Fibroblast of the aortic adventitia (primary cell): ENCODE results near the gene DIP2C. TPM values are rescaled to one million over a fixed set of nuclear protein-coding genes. Genes with fewer than 3 reads are reported as not detected.

ENCODE experiments used
- DNase-seq: peaks from one replicate; pipeline ENCODE4 v3.0.0-alpha.2; 2010; ENCODE audit warnings: low read depth
- H3K4me3 ChIP-seq: 2 replicates; pipeline ENCODE4 v1.5.1; 2011; ENCODE audit warnings: low read depth, mild to moderate bottlenecking, control low read depth, low read length, moderate library complexity
- CTCF ChIP-seq: IDR thresholded peaks from 2 replicates; pipeline ENCODE4 v1.5.1; 2011; ENCODE audit warnings: mild to moderate bottlenecking, low read length, control low read depth, inconsistent platforms; ENCODE audit not compliant: insufficient read depth
- total RNA-seq: library from RNA; depleted of rRNA; stranded (reverse); fragments of >200 nt; gene quantifications from 2 replicates; pipeline ENCODE4 v1.2.3, GENCODE V29; 2012; ENCODE audit warnings: low replicate concordance

DIP2C gene
- total RNA-seq, 1 donor, result 15.7 TPM

DNA sequence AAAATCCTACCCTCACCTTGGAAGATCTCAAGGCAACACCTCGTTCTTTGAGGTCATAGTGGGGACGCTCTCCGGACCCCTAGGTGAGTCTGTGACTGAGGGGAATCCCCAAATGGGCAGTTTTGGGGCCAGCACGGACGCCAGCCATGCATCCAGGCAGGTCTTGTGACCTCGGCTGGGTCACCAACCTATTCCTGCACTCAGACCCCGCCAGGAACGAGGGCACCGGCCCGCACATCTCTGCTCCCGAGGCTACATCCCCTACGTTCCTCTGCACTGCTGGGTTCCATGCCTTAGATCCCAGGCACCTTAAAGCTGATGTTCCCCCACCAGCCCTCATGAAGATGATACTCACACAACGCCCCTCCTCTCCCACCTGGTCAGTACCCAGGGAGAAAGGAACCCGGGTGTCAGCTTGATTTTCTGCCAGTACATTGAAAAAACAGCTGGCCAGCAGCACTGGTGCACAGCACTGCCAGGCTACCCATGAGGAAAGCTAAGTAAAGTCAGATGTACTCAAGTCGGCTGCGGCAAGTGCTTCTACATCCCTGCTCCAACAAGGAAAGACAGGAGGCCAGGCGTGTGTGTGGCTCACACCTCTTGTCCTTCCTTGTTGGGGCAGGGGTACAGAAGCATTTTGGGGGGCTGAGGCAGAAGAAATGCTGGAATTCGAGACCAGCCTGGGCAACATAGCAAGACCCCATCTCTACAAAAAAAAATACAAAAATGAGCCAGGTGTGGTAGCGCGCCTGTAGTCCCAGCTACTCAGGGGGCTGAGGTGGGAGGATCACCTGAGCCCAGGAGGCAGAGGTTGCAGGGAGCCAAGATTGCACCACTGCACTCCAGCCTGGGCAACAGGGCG lies 48.1 kb downstream of the DIP2C start:
- TF ChIP-seq CTCF, result no peak
- DNase-seq, result no peak

DNA sequence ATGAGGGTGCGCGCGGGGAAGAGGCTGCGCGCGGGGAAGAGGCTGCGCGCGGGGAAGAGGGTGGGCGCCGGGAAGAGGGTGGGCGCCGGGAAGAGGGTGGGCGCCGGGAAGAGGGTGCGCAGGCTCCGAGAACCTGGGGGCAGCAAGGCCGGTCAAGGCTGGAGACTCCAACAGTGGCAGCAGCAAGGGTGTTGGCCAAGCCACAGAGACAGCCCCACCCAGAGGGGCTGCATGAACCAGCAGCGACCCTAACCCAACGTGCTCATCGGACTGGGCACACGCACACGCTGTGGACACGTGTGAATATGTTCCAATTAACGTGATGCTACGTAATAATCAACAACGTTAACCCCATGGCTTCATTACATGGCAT lies 48.8 kb downstream of the DIP2C start:
- no peak for DNase-seq
- H3K4me3 ChIP-seq, result no peak overlapping the region
- no peak for TF ChIP-seq CTCF

More for the DNA sequence above, 48.1 kb downstream of the DIP2C start:
- H3K4me3 ChIP-seq, result no peak overlapping the region

DNA sequence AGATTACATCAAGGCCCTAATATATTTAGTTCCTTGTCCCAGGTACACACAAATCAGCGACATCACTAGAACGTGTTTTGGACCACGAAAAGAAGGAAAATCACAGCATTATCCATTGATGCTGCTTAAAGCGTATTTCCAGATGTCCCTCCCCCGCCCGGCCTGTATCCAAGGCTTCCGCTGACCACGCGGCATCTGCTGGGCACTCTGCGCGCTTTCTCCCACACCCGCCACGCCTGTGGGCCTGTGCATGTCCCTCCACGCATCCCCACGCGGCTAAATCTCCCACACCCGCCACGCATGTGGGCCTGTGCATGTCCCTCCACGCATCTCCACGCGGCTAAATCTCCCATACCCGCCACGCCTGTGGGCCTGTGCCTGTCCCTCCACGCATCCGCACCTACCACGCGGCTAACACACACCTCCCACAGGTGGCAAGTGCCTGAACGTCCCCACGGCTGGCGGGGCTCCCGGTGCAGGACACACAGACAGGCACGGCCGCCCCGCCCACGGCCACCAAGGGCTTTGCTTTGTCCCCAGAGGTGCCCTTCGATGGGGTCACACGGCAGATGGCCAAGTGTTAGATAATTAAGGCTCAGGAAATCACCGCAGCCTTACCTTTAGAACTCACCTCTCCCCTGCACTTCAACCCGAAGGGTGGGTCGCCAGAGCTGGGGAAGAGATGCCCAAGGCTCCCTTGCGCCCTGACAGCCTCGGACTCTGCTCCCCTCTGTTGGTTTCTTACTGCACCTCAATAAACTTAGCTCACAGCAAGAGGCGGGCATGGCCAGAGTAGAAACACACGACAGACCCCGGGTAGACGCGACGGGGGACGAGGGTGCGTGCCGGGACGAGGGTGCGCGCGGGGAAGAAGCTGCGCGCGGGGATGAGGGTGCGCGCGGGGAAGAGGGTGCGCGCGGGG lies 49.5 kb downstream of the DIP2C start:
- no peak overlapping the region for H3K4me3 ChIP-seq
- no peak for TF ChIP-seq CTCF
- no peak for DNase-seq

- DNase-seq, result no peak
- no peak for TF ChIP-seq CTCF
- H3K4me3 ChIP-seq, result no peak overlapping the region
These were observed 50.3 kb downstream of the DIP2C start for GRCh38 chr10:639001-639750.

GRCh38 chr10:637771-638195 lies 51.7 kb downstream of the DIP2C start:
- H3K4me3 ChIP-seq, result no peak overlapping the region
- no peak for DNase-seq
- no peak for TF ChIP-seq CTCF

- DNase-seq, result no peak
- no peak for TF ChIP-seq CTCF
- H3K4me3 ChIP-seq, result no peak overlapping the region
These were observed 52.2 kb downstream of the DIP2C start for GRCh38 chr10:637221-637620.
